Activated CD8-positive, alpha-beta memory T cell treated with anti-CD3 and anti-CD28 coated beads, Interleukin-2, amount 50 U/mL, for 1 hour (primary cell): ENCODE results near the gene C3orf20.
"Not testable (repeated sequence)": the region's sequence is repeated elsewhere in the genome, so short reads cannot be mapped to it uniquely, and the experiment has no call there.

ENCODE experiments used
- DNase-seq: peaks from one replicate; pipeline ENCODE4 v3.0.0-alpha.2; 2020; ENCODE audit errors: extremely low read depth

C3orf20 gene

DNA sequence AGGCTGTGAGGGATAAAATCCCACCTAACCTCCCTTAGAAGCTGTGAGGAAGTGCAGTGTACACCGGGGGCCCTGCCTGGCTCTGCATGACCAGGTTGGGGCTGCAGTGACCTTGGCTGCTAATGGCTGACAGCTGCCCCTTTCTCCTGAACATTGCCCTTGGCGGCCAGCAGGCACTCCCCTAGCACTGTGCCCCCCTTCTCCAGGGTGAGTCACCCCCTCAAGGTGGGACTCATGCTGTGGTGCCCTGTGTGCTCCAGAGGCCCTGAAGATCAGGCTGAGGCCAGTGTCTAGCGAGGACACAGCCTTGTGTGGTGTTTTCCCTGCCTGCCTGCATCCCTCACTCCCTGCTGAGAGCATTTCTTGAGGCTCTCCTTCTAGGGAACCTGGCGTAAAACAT is 122.8 kb downstream of the C3orf20 start:
- no peak for DNase-seq

DNA sequence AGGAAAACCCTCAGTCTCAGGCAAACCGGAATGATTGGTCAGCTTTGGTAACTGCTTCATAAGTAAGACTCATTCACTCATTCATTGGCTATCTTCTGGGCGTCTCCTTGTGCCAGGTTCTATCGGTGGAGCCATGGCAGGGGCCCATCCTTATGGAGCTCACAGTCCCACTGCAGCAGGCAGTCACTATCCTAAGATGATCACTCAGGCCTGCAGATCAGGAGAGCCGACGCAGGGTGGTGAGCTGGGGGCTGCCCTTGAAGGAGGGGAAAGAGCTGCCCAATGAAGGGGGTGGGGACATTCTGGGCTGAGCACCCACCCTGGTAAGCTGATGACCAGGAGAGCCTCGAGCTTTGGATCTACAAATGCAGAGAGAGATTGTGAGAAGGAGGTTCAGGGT is 123.3 kb downstream of the C3orf20 start:
- no peak for DNase-seq

DNA sequence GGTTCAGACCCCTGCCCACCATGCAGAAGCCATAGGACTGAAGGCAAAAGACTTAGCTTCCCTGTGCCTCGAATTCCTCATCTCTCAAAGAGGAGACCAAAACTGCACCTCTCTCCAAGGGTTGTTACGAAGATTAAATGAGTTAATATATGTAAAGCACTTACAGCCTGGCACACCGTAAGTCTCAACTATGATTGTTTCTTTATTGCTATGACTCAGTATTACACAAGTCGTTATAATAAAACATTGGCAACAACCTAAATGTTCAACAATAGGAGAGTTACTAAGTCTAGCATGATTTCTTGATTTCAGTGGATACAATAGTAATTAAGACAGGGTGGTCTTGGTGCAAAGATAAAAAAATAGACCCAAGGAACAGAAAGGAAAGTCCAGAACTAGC is 124.2 kb downstream of the C3orf20 start:
- no peak for DNase-seq

DNA sequence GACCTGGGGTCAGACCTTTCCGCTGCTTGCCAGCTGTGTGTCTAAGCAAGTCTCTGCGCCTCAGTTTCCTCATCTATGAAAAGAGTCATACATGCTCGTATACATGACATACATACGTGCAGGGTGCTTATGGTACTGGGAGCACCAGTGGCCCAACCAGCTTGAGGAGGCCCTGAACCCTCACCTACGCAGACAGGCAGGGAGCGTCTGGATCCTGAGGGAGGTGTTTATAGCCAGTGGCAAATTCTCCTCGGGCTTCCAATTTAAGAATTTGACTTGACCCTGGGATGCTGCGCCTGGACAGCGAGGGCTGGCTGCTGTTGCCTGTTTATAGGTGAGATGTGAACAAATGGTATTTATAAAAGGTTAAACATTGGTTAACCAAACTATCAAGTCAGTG is 126.1 kb downstream of the C3orf20 start:
- no peak for DNase-seq

DNA sequence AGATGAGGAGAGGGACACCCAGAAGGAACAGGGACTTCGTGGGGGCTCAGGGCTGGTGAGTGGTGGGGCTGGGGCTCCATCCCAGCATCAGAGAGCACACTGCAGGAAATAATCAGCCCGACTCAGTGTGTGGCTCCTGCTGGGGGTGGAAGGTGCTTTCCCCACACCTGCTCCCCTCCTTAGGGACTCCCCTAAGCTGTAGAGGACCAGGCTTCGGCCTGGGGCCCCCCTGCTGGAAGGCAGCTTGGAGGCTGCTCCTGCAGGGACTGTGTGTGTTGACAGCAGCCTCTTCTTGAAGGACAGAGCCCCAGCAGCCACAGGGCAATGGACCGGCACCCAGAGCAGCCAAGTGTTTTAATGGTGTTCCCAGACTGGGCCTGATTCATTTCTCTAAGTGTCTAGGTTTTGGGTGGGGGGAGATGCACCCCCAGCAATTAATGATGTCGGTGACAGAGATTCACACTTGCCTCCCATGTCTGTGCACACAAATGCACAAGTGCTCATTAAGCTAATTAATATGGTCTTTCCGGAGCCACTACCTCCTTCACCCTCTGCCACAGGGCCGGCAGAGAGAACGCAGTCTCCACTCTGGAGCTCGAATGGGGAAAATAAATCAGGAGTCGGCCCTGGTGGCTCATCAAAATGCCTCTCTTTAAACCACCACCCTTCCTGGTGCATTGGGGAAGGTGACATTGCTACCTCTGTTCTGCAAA is 126.9 kb downstream of the C3orf20 start:
- no peak for DNase-seq

DNA sequence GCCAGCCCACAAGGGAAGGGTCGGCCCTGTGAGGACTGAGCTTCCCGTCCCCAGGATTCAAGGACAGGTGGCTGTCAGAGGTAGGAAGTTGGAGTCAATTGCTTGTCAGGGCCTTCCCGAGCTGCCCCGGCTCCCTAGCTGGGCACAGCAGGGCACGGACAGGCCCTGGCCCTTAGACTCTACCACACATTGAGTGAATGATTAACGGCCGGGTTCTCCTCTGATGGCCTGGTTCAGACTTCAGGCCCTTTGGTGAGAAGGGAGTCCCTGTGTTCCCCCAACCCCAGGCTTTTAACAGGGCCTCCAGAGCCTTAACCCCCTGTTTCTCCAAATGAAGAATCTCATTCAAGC is 127.4 kb downstream of the C3orf20 start:
- DNase-seq: no peak

DNA sequence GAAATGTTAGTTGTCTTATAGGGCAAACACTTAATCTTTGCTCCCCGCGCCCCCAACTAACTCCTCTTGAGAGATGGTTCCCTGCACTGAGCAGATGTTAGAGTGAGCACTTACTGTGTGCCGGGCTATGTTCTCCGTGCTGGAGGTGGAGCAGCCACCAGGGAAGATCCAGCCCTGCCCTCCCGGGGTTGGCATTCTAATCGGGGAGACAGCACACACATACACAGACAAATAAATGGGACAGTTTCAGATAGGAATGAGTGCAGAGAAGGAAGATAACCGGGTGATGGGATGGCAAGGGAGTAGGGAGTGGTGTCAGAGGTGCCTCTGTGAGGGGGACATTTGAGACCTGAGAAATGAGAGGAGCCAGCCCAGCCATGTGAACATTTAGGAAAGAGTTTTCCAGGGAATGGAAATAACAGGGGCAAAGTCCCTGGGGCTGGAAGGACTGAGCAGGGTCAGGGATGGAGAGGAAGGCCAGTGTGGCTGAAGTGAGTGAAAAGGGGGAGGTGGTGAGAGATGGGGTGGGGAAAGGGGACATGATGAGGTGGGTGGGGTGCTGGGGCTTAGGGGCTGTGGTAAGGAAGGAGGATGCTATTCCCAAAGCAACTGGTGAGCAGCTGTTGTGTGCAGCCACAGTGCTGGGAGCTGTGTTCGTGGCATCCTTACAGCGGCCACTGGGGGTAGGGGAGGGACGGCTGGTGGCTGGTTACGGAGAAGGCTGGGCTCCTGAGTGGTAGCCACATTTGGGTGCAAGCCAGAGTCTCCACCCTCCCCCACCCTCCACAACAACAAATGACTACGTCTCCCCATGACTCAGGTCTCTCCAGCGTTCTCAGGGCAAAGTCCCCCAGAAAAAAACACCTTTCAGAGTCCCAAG is 128.4 kb downstream of the C3orf20 start:
- no peak for DNase-seq

DNA sequence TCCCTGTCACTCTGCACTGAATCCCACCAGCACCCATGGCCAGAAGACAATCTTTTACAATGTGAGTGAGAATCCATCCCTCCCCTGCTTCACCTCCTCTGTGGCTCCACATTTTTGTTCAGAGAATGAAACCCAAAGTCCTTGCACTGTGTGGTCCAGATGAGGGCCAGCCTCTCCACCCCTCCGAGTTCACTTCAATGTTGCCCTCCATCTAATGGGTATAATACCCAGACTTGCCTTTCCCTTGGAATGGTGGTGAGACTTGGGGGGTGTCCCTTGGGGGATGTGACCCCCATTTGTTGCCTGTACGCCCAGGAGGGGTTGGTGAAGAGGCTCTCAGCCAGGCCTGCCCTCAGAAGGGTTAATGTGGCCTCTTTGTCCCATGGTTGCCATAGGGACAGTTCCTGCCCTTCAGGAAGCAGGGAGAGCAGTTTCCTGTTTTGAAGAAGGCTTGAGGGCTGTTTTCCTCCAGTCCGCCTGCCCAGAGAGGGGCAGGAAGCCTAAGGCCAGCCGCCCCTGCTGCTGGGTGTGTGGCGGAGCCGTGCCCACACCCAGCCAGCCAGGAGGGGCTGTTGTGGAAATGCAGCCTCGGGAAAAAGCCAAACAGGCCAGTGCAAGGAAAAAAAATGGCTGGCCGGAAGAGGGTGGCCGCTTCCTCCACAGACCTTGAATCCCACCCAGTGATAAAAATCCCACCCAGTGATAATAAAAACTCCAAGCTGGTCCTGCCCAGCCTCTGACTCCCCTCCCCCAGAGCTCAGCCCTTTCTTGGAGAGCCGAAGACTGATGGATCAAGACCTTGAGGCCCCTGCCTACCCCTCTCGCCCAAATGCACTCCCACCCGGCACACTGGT is 129.3 kb downstream of the C3orf20 start:
- no peak for DNase-seq

DNA sequence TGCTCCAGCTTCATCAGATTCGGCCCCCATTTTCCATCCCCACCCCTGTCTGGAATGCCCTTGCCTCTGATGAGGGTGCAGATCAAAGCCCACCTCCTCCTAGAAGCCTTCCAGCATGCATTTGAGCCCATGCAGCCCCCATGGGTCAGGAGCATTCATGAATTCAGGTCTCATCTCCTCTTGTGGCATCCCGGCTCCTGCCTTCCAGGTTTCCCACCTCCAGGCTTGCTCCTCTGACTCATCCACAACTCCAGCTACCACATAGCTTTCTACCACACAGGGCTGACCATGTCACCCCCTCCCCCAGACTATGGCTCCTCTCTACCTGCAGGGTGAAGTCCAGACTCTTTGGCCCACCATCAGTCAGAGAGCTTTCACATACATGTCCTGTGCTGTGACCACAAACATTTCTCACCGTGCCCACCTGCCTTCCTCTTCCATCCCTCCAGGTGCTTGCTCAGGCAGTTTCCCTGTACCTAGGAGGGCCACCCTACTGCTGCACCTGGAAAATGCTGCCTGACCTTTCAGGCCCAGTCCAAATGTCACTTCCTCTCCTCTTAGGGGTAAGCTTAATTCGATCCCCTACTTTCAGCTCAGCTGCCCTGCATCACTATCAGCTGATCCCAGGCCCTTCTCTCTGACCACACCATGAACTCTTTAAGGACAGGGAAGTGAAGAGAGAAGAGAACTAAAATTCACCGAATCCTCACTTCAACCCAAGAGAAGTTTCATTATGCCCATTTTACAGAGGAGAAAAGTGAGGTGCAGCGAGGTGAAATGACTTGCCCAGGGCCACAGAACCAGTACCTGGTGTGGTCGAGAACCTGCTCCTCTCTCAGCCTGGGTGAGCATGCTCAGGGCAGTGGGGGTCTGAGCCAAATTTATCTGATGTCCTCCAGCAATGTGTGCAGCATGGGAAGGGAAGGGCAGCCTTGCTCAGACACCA is 130.2 kb downstream of the C3orf20 start:
- no peak for DNase-seq

DNA sequence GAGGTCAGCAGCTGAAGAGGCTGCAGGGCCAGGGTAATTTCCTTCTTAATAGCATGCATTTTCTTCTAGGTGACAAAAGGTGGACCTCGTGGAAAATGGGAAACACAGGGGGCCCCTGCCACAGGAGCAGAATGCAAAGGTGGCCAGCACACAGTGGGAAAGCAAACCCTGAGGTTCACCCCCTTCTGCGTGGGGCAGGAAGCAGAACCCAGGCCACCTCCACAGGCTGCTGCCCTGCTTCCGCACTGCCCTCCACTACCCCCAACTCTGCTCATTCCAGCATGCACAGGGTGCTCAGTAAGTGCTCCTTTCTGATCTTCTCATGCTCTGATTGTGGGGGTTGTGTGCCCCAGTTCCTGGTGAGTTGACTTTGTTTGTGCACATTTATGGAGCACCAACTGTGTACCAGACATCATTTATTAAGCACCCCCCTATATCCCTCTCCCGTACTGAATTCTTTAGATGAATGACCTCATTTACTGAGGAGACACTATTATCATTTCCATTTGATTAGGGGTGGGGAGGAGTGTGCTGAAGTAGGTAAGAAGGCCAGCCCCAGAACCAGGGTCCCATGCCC is 131.1 kb downstream of the C3orf20 start:
- DNase-seq: no peak

DNA sequence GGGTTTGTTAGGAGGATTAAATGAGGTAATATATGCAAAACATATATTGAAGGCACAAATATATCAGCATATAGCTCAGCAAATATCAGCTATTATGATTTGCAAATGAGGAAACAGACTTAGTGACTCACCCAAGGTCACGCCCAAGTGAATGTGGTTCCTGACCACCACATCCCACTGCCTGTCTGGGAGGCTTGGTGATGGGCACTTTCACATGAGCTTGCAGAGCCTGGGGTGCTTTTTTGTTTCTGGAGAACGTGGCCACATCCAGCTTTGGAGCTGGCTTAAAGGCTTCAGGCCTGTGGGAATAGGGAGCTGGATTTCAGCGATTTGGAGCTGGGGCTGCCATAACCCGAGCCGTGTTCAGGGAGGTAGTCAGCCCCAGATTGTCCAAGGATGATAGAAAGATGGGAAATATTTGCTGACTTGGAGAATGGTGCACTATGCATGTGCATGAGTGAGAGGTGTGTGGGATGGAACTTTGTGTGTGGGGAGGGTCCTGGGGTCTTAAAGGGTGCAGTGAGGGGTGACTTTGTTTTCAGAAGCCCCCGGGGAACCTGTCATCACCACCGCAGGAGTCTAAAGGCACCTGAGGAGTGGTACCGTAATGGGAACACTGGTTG is 131.8 kb downstream of the C3orf20 start:
- no peak for DNase-seq

DNA sequence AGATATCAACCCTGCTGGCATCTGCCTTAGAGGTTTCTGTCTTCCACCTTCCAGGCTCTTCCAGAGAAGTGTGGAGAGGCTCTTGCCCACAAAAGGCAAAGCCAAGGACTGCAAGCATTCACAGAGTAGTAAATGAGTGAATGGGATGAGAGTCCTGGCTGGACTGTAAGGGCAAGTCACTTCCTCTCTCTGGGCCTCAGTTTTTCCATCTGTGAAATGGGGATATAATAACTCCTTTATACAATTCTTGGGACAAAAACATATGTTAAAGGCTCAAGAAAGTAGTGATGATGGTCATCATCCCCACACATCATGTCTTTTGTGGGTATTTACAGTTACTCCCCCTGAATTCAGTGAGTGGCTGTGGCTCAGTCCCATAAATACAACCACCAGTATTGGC is 133.1 kb downstream of the C3orf20 start:
- no peak for DNase-seq

DNA sequence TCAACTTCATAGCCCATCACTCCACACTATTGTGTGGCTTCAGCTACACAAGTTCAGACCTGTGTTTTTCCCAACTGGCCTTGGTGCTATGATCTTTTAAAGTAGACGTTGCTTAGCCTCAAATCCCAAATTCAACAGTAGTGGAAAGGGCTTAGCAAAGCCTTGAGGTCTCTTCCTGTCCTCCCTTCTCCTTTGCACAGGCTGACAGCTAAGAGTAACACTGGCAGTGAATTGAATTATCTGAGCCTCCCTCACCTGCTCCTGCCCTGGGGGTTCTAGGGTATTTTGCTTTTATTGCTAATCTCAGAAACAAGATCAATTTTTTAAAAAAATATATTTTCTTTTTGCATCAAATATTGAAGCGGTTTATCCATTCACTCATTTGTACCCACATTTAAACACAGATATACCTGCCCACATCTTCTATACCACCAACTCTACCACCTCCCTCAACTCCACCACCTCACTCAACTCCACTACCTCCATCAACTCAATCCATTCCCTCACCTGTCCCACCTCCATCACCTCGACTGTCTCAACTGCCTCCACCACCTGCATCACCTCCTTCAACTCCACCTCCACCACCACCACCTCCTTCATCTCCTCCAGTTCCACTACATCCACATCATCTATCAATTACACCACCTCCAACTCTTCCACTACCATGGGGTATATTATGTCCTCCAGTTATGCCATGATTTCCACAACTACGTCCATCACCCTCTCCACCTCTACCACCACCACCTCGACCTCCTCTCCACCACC is 133.7 kb downstream of the C3orf20 start:
- no peak for DNase-seq

DNA sequence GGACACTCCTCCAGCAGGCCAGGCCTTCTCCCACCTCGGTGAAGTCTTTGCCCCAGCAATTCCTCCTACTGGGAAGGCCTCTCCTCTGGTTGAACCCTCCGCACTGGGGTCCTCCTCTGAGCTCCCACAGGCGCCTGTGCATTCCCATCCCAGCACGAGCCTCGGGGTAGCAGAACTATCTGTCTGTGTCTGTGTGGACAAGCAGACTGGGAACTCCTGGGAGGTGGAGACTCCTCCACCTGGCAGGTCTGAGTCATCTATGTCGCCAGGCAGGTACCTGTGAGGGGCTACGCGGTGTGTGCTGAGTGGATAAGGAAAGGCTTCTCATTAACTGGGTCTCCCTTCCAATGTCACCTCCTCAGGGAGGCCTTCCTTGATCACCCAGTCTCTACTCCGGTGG is 134.7 kb downstream of the C3orf20 start:
- DNase-seq: not testable (repeated sequence)

DNA sequence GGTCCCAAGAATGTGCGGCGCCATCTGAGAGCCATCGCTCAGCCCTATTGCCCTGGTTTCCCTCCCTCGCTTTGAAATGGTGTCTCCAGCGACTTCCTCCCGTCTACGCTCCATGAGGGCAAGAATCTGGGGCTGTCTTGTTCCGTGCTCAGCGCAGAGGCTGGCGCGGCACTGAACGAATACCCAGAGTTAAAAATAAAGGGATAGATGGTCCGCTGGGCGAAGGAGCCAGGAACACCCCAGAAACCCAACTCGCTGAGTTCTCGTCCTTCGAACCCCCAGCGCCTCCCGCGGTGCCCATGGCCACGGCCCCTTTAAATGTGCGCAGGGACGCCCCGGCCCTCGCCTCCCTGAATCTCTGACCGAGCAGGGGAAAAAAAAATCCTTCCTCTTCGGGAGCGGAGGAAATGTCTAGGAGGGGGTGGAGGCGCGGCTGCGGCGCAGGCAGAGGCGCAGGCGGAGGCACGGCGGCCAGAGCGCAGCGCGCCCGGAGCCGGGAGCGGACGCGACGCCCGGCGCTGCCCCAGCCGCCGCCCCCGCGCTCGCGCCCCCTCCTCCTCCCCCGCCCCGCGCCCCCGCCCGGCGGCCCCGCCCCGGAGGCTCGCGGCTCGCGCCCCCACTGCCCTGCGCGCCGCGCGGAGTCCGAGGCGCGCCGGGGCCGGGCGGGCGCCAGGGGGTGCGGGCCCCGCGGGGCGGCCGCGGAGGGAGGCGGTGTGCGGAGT is 135.3 kb downstream of the C3orf20 start:
- DNase-seq: no peak

DNA sequence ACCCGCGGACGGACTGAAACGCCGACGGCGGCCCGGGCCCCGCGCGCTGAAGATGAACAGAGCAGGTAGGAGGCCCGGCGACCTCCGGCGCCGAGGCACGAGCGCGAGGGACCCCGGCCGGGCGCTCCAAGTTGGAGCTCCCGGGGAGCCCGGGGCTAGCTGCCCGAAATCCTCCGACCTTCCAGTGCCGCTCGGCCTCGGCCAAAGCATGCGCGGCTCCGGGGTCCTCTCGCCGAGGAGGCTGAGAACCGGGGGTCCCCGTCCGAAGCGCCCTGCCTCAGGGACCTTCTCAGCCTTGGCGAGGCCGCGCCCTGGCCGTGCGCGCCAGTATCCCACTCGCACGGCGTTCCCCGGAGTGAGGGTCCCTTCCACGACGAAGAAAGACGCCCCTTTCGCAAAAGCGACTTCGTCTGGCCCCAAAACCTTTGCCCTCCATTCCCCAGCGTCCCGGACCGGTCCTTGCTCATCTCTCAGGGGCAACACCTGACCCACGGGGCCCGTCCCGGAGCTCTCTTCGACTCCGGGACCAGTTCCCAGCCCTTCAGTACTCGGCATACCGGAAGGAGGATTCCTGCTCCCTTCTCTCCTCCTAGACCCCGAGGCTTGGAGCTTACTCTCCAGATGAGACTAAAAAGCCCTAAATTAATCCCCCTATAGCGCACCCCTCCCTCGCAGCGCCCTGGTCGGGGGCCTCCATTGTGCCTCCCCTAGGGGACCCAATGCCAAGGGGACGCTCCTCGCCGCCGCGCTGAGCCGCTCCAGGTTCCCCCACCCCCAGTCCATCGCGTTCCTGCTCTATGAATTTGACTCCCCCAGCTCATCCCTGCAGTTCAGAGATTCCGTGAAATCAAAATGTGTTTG is 136.1 kb downstream of the C3orf20 start:
- DNase-seq: no peak

DNA sequence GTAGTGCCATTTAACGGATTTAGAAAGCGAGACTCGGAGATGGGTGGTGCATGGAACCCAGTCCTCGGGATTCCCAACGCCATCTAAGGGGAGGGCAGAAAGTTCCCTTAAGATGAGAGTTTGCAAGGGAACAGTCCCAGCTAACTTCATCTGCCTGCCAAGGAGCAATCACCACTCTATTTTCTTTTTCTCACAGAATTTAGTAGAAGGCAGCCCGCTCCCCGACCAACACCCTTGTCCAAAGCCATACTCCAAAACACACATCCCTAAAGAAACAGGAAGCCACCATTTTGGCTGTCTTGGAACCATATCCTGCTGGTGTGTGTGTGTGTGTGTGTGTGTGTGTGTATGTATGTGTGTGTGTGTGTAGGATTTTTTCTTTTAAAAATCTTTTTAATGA is 136.7 kb downstream of the C3orf20 start:
- DNase-seq: no peak

DNA sequence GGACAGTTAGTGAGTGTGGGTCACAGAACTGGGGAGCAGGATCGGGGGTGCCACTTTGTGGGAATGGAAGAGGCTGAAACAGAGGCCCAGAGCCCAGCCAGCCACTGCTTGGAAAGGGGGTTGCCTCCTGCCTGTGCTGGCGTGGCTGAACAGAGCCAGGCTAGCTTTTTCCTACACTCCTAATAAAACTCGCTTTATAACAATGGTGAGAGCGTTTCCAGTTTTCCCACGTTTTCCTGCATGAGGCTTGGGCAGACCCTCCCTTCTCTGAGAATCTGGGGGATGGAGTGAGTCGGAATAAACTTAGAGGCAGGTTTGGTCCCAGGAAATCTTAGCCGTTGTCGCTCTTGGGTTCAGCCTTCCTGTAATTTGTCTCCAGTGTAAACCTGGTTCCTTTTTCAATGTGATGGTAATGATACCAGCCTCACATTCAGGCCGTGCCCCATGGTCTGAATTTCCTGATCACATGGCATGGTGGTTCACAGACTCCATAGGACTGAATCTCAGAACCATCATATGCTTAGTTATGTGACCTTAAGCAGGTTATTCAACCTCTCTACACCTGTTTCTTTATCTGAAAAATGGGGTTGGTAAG is 137.4 kb downstream of the C3orf20 start:
- no peak for DNase-seq
